ENCODE results near the gene ARHGAP26. TPM values are rescaled to one million over a fixed set of nuclear protein-coding genes. Genes with fewer than 3 reads are reported as not detected.

The ARHGAP26 gene
- total and polyA plus RNA-seq, 2 of the 4 experiments (the other 2 are of a cell fraction), result 0.54 to 0.56 TPM

DNA sequence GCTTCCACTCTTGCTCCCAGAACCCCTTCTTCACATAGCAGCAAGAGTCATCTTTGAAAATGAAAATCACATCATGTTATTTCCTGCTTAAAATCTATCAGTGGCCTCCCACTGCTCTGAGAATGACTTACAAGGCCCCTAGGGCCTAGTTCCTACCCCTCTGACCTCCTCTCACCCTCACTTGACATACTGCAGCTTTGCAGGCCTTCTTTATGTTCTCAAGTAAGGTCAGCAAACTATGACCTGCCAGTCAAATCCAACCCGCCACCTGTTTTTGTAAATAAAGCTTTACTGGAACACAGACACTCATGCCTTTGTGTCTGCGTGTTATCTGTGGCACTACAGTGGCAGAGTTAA lies 447.6 kb downstream of the ARHGAP26 start:
- no peaks in the 10 kb centered on the region for H4K20me1 ChIP-seq (ENCODE audit: insufficient read depth, low read length)
- H2BK120ac ChIP-seq (ENCODE audit: low read depth, low read length), result no peak overlapping the region
- no TSS peak for BruUV-seq (replicated peaks)
- no peak overlapping the region for H3K27ac ChIP-seq (ENCODE audit: insufficient read depth, low read length)
- no peaks in the 10 kb centered on the region for H3K9me3 ChIP-seq (ENCODE audit: control insufficient read depth, insufficient read depth, low read length)
- no peak overlapping the region for H3K14ac ChIP-seq (replicated peaks; ENCODE audit: low read depth, low read length)
- ATAC-seq (ENCODE audit: low read depth) (no peak), DNase-seq (no peak)
- H2BK5ac ChIP-seq (ENCODE audit: low read depth, low read length, poor library complexity, severe bottlenecking), result no peak overlapping the region
- H4K5ac ChIP-seq (ENCODE audit: low read depth, low read length), result no peak overlapping the region
- TF ChIP-seq, protein P1, sequence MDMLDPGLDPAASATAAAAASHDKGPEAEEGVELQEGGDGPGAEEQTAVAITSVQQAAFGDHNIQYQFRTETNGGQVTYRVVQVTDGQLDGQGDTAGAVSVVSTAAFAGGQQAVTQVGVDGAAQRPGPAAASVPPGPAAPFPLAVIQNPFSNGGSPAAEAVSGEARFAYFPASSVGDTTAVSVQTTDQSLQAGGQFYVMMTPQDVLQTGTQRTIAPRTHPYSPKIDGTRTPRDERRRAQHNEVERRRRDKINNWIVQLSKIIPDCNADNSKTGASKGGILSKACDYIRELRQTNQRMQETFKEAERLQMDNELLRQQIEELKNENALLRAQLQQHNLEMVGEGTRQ (IDR thresholded peaks at IDR 0.05; ENCODE audit: low read depth, low read length), result no peak
- no peak for TF ChIP-seq MXI1 (IDR thresholded peaks at IDR 0.05; ENCODE audit: borderline replicate concordance, low read depth, low read length)
- TF ChIP-seq MAZ (IDR thresholded peaks at IDR 0.05; ENCODE audit: borderline replicate concordance, low read depth, low read length), result no peak
- TF ChIP-seq MAFK (IDR thresholded peaks at IDR 0.05; ENCODE audit: low read depth, low read length), result no peak
- TF ChIP-seq RCOR1 (IDR thresholded peaks at IDR 0.05; ENCODE audit: insufficient replicate concordance, low read length), result no peak
- TF ChIP-seq SMC3 (IDR thresholded peaks at IDR 0.05; ENCODE audit: low read depth, low read length), result no peak
- TF ChIP-seq CHD1 (IDR thresholded peaks at IDR 0.05; ENCODE audit: low read depth, low read length), result no peak
- TF ChIP-seq POLR2A (IDR thresholded peaks at IDR 0.05; ENCODE audit: low read depth, low read length), result no peak
- no peak for TF ChIP-seq CEBPB (IDR thresholded peaks at IDR 0.05; ENCODE audit: low read depth, low read length)
- TF ChIP-seq NFE2L2 (IDR thresholded peaks at IDR 0.05; ENCODE audit: low read depth, low read length), result no peak
- no peak for TF ChIP-seq RFX5 (IDR thresholded peaks at IDR 0.05; ENCODE audit: low read depth, low read length)
- no peak for TF ChIP-seq CTCF (conservative IDR thresholded peaks at IDR 0.05; ENCODE audit: low read depth, low read length)
- TF ChIP-seq FOS (IDR thresholded peaks at IDR 0.05; ENCODE audit: low read depth, low read length), result no peak
- TF ChIP-seq ELK1 (IDR thresholded peaks at IDR 0.05; ENCODE audit: borderline replicate concordance, low read depth, low read length), result no peak
- TF ChIP-seq BHLHE40 (IDR thresholded peaks at IDR 0.05; ENCODE audit: low read depth, low read length), result no peak
- TF ChIP-seq RAD21 (IDR thresholded peaks at IDR 0.05; ENCODE audit: low read length), result no peak
- POLR2A ChIA-PET (ENCODE audit: unreplicated experiment), result no interaction called here
- H3K4me2 ChIP-seq (ENCODE audit: low read depth, low read length), result no peak overlapping the region
- H3K9ac ChIP-seq (ENCODE audit: low read depth, low read length), result no peak overlapping the region
- no peak overlapping the region for H2BK20ac ChIP-seq (ENCODE audit: low read depth, low read length)
- peak overlapping the region; percentile 8 for H2AFZ ChIP-seq (replicated peaks; ENCODE audit: low read length, poor library complexity)
- no peak overlapping the region for H3K4ac ChIP-seq (ENCODE audit: low read depth, low read length)
- H3K18ac ChIP-seq (ENCODE audit: low read depth, low read length), result peak overlapping the region; percentile 18; the same call in 1 of the 2 replicates
- in situ Hi-C loops (cut with MboI; ENCODE audit: low sequenced_read_pairs) (no loop called here), dilution Hi-C loops (cut with HindIII; ENCODE audit: low sequenced_read_pairs, unreplicated experiment) (no loop called here), intact Hi-C loops (cut with micrococcal nuclease) (no loop called here)
- no peak overlapping the region; the same call in 1 of the 2 replicates for H4K91ac ChIP-seq (ENCODE audit: insufficient read depth, low read depth, low read length)
- H3K56ac ChIP-seq (ENCODE audit: extremely low read depth, insufficient read depth, low read length), result no peak overlapping the region
- WGBS, 2 experiments (ENCODE audit: extremely low coverage in 2 of 2, insufficient read length in 1 of 2), result no CpG with 5 or more reads among the region's 2 CpGs
- CTCF ChIA-PET, result no interaction called here
- H3K4me1 ChIP-seq (ENCODE audit: control insufficient read depth, insufficient read depth, low read length), result peaks cover 12% of the 10 kb centered on the region
- H3K9me1 ChIP-seq (ENCODE audit: insufficient read depth, low read length), result peaks cover 7% of the 10 kb centered on the region
- H3K4me3 ChIP-seq (ENCODE audit: insufficient read depth, low read depth, low read length), result no peak overlapping the region
- no peaks in the 10 kb centered on the region for H3K79me1 ChIP-seq (ENCODE audit: low read depth in 1 of 2, low read length in 2 of 2)
- H3K23ac ChIP-seq (ENCODE audit: low read depth, low read length), result no peak overlapping the region
- H3K27me3 ChIP-seq (ENCODE audit: control insufficient read depth, insufficient read depth, low read length), result no peaks in the 10 kb centered on the region
- H3K36me3 ChIP-seq (ENCODE audit: control insufficient read depth, insufficient read depth, low read length), result no peaks in the 10 kb centered on the region
- H4K8ac ChIP-seq (ENCODE audit: low read depth in 2 of 2, low read length in 2 of 2), result no peak overlapping the region
- no peak overlapping the region for H2BK15ac ChIP-seq (ENCODE audit: low read depth, low read length)
- H2AK9ac ChIP-seq (replicated peaks; ENCODE audit: low read depth, low read length, poor library complexity), result no peak overlapping the region
- no peak overlapping the region; the same call in 1 of the 2 replicates for H2AK5ac ChIP-seq (ENCODE audit: low read depth, low read length)
